HFF-Myc (cell line): ENCODE results near the gene PDE4D.

Source experiments
- DNase-seq: peaks from one replicate; pipeline ENCODE4 v3.0.0-alpha.2; 2011; ENCODE audit warnings: low read depth; ENCODE audit errors: extremely low read depth
- H3K4me3 ChIP-seq: replicated peaks from 2 replicates; pipeline ENCODE4 v1.5.1; 2011; ENCODE audit warnings: low read depth, mild to moderate bottlenecking, control low read depth, low read length
- TF ChIP-seq, protein P1 (sequence below): IDR thresholded peaks from 2 replicates; pipeline ENCODE4 v1.5.1; 2012; ENCODE audit warnings: mild to moderate bottlenecking, low read depth, low read length, control low read depth; ENCODE audit errors: missing control alignments

Gene PDE4D

GRCh38 chr5:59300930-59301329, 592.6 kb downstream of the PDE4D start:
- no peak overlapping the region for H3K4me3 ChIP-seq
- TF ChIP-seq, protein P1, sequence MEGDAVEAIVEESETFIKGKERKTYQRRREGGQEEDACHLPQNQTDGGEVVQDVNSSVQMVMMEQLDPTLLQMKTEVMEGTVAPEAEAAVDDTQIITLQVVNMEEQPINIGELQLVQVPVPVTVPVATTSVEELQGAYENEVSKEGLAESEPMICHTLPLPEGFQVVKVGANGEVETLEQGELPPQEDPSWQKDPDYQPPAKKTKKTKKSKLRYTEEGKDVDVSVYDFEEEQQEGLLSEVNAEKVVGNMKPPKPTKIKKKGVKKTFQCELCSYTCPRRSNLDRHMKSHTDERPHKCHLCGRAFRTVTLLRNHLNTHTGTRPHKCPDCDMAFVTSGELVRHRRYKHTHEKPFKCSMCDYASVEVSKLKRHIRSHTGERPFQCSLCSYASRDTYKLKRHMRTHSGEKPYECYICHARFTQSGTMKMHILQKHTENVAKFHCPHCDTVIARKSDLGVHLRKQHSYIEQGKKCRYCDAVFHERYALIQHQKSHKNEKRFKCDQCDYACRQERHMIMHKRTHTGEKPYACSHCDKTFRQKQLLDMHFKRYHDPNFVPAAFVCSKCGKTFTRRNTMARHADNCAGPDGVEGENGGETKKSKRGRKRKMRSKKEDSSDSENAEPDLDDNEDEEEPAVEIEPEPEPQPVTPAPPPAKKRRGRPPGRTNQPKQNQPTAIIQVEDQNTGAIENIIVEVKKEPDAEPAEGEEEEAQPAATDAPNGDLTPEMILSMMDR = no peak

DNA sequence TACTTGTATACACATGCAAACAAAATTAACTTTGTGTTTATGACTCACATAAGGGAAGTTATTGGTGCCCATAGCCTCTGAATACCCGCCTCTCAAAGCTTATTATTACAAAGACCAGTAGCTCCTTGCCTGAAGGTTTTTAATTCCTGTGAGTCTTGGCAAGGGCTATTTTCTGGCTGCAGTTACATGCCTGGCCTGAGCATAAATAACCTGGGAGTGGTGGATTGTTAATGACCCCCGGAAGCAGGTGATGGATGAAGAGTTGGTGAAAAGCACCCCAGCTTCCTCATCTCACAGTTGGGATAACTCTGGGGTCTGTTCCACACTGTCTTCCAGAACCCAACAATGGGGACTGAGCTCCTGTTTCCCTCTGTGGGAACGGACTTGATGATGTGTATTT, 594.5 kb downstream of the PDE4D start:
- no peak for DNase-seq
- TF ChIP-seq, protein P1 = no peak

More at GRCh38 chr5:59300930-59301329, 592.6 kb downstream of the PDE4D start:
- DNase-seq = no peak

GRCh38 chr5:59296317-59297264, 596.9 kb downstream of the PDE4D start:
- TF ChIP-seq, protein P1 = no peak
- H3K4me3 ChIP-seq = no peak overlapping the region; the same call in 1 of the 2 replicates
- DNase-seq = no peak

More for the DNA sequence above, 594.5 kb downstream of the PDE4D start:
- H3K4me3 ChIP-seq = no peak overlapping the region

DNA sequence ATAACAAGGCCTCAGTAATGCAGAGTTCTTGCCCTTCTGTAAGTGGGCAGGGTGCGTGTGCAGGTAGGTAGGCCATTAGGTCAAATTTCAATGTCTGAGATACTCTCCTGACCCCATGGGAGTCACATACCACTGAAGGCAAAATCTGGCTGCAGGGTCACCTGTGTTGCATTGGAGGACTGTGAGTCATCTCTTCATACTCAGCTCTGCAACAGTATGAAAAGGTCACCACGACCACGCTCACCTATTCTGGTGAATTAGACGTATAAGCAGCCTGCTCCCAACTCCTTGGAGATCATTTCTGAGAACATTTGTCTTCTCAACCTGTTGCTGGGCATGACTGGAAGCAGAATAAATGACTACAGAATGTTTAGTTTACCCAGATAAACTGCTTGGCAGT, 599.8 kb downstream of the PDE4D start:
- no peak overlapping the region for H3K4me3 ChIP-seq
- no peak for DNase-seq
- TF ChIP-seq, protein P1 = no peak

GRCh38 chr5:59291941-59292340, 601.6 kb downstream of the PDE4D start:
- no peak overlapping the region for H3K4me3 ChIP-seq
- TF ChIP-seq, protein P1 = no peak
- no peak for DNase-seq

GRCh38 chr5:59287884-59288283, 605.6 kb downstream of the PDE4D start:
- TF ChIP-seq, protein P1 = no peak
- H3K4me3 ChIP-seq = no peak overlapping the region
- DNase-seq = no peak
